Endothelial cell of umbilical vein (primary cell): ENCODE data around the gene OR1I1. TPM values are rescaled to one million over a fixed set of nuclear protein-coding genes. Genes with fewer than 3 reads are reported as not detected.

ENCODE experiments used
- BruUV-seq: library from RNA; stranded (reverse); fragments of 400-500 nt; replicated peaks from 2 replicates; lab custom pipeline; 2021; lab: Mats Ljungman, UMichigan
- CTCF ChIA-PET: fragments of 300-600, 350-600 bp; sonication (Branson Sonifier 250); formaldehyde crosslinking; loops from one replicate; lab custom pipeline; 2021; ENCODE audit warnings: antibody characterized with exemption, inconsistent platforms; lab: Charles Lee
- POLR2A ChIA-PET: fragments of 300-600, 350-600 bp; sonication (Branson Sonifier 250); formaldehyde crosslinking; loops from one replicate; lab custom pipeline; 2021; ENCODE audit warnings: antibody characterized with exemption, inconsistent platforms; lab: Charles Lee
- DNase-seq: peaks from one replicate; pipeline ENCODE4 v3.0.0-alpha.2; 2011; ENCODE audit warnings: low read depth, low spot score
- FAIRE-seq: peaks from 2 replicates; lab custom pipeline; 2011; peaks lifted over from hg19 to GRCh38; lab: Jason Lieb, UNC
- H2AFZ ChIP-seq: 2 replicates; pipeline ENCODE4 v1.6.0; 2012; ENCODE audit warnings: low read depth, low read length, control low read depth, inconsistent platforms
- H3K27ac ChIP-seq: 2 replicates; pipeline ENCODE4 v1.5.1; 2011; ENCODE audit warnings: low read depth, mild to moderate bottlenecking, control low read depth, low read length, moderate library complexity; ENCODE audit not compliant: insufficient read depth
- H3K27me3 ChIP-seq, 2 experiments: 2 replicates each; pipeline versions ENCODE4 v1.6.0 to v1.6.1; 2011; ENCODE audit warnings: low read length in 2 of 2, mixed read lengths in 1 of 2; ENCODE audit not compliant: control insufficient read depth in 2 of 2, insufficient read depth in 2 of 2
- H3K36me3 ChIP-seq, 2 experiments: 2 replicates in 1 of 2; 3 replicates in 1 of 2; pipeline ENCODE4 v1.5.1; 2011; ENCODE audit warnings: low read length in 2 of 2, mild to moderate bottlenecking in 1 of 2, moderate library complexity in 1 of 2; ENCODE audit not compliant: control insufficient read depth in 2 of 2, insufficient read depth in 2 of 2; ENCODE audit errors: extremely low read depth in 1 of 2
- H3K4me1 ChIP-seq: 3 replicates; pipeline ENCODE4 v1.5.1; 2011; ENCODE audit warnings: mild to moderate bottlenecking, low read length; ENCODE audit not compliant: control insufficient read depth, insufficient read depth; ENCODE audit errors: extremely low read depth
- H3K4me2 ChIP-seq: 2 replicates; pipeline ENCODE4 v1.6.1; 2011; ENCODE audit warnings: low read length, control low read depth, mixed read lengths; ENCODE audit not compliant: insufficient read depth
- H3K4me3 ChIP-seq, 3 experiments: fragments of 200-600 bp in 1 of 3; sonication (generic), shearing (Covaris generic) in 1 of 3; replicated peaks in 1 of 3; 2 replicates each; pipeline ENCODE4 v1.5.1; 2011 to 2016; ENCODE audit warnings: control low read depth in 3 of 3, low read length in 3 of 3, mild to moderate bottlenecking in 2 of 3, inconsistent platforms in 1 of 3, low read depth in 1 of 3, moderate library complexity in 1 of 3; ENCODE audit not compliant: insufficient read depth in 1 of 3
- H3K79me2 ChIP-seq: 2 replicates; pipeline ENCODE4 v1.6.0; 2012; ENCODE audit warnings: low read length, inconsistent platforms; ENCODE audit not compliant: control insufficient read depth, insufficient read depth
- H3K9ac ChIP-seq: replicated peaks from 2 replicates; pipeline ENCODE3; 2011; ENCODE audit warnings: low read length, control low read depth; ENCODE audit not compliant: insufficient read depth; ENCODE audit errors: extremely low read depth
- H3K9me1 ChIP-seq: replicated peaks from 3 replicates; pipeline ENCODE4 v1.6.0; 2011; ENCODE audit warnings: mild to moderate bottlenecking, low read length; ENCODE audit not compliant: control insufficient read depth, insufficient read depth; ENCODE audit errors: extremely low read depth
- H3K9me3 ChIP-seq: replicated peaks from 2 replicates; pipeline ENCODE4 v1.5.1; 2012; ENCODE audit warnings: low read length, inconsistent platforms; ENCODE audit not compliant: control insufficient read depth, insufficient read depth
- H4K20me1 ChIP-seq: replicated peaks from 2 replicates; pipeline ENCODE3; 2011; ENCODE audit warnings: mild to moderate bottlenecking, low read length; ENCODE audit not compliant: control insufficient read depth, insufficient read depth; ENCODE audit errors: extremely low read depth
- EZH2 ChIP-seq: IDR thresholded peaks from 2 replicates; pipeline ENCODE4 v1.6.1; 2012; ENCODE audit warnings: borderline replicate concordance, low read depth, mild to moderate bottlenecking, moderate library complexity, low read length, inconsistent platforms; ENCODE audit not compliant: severe bottlenecking
- FOS ChIP-seq: IDR thresholded peaks from 2 replicates; pipeline ENCODE4 v1.6.1; 2011; ENCODE audit warnings: mild to moderate bottlenecking, low read length, moderate library complexity, borderline replicate concordance; ENCODE audit not compliant: insufficient read depth
- GATA2 ChIP-seq: IDR thresholded peaks from 2 replicates; pipeline ENCODE4 v1.7.0; 2011; ENCODE audit warnings: low read depth, mild to moderate bottlenecking, moderate library complexity, mixed read lengths, low read length; ENCODE audit not compliant: insufficient read length, insufficient read depth
- JUN ChIP-seq: IDR thresholded peaks from 2 replicates; pipeline ENCODE4 v1.6.1; 2011; ENCODE audit warnings: borderline replicate concordance, low read depth; ENCODE audit not compliant: insufficient read length, insufficient read depth
- MAX ChIP-seq: IDR thresholded peaks from 2 replicates; pipeline ENCODE4 v1.6.1; 2011; ENCODE audit not compliant: insufficient read depth, insufficient read length
- MYC ChIP-seq: IDR thresholded peaks from one replicate; pipeline ENCODE4 v1.6.1; 2011; ENCODE audit warnings: mild to moderate bottlenecking, low read depth, low read length
- POLR2A ChIP-seq: IDR thresholded peaks from 2 replicates; pipeline ENCODE4 v1.6.1; 2012; ENCODE audit warnings: low read depth, mild to moderate bottlenecking, control low read depth, low read length
- POLR2AphosphoS5 ChIP-seq: IDR thresholded peaks from 2 replicates; pipeline ENCODE4 v1.6.1; 2012; ENCODE audit warnings: low read depth, mild to moderate bottlenecking, control low read depth, low read length, moderate library complexity; ENCODE audit not compliant: insufficient read depth
- dilution Hi-C: fragments of 300-500 bp; cut with MboI; formaldehyde crosslinking; loops from one replicate; pipeline ENCODE4 v1.15.0; 2019; ENCODE audit warnings: low sequenced_read_pairs; ENCODE audit not compliant: extremely low pct_ligation_motif_present
- intact Hi-C: fragments of 100-400 bp; cut with micrococcal nuclease; formaldehyde crosslinking; loops from one replicate; pipeline ENCODE4 v1.10.0; 2022
- polyA plus RNA-seq, 4 experiments: library from polyadenylated mRNA; depleted of rRNA in 3 of 4; stranded (reverse) in 3 of 4; unstranded in 1 of 4; fragments of >200 nt; gene quantifications; 2 replicates each; pipeline versions ENCODE4 v1.2.1 to v1.2.3, GENCODE V29; 2011 to 2012; ENCODE audit warnings: missing spikeins in 1 of 4
- total RNA-seq: library from RNA; stranded (reverse); gene quantifications from 2 replicates; pipeline ENCODE4 v1.2.3, GENCODE V29; 2021

The OR1I1 gene
- total and polyA plus RNA-seq, 2 donors (not counting 3 experiments of a cell fraction or from before 2014, with no cell fraction given) = not detected

GRCh38 chr19:15124572-15125231, 42.7 kb downstream of the OR1I1 start:
- H3K36me3 ChIP-seq = peaks cover 6 to 16% of the 10 kb centered on the region in 2 experiments
- no TSS peak for BruUV-seq
- dilution Hi-C loops = no loop called here

More at GRCh38 chr19:15124572-15125231, 42.7 kb downstream of the OR1I1 start:
- H4K20me1 ChIP-seq = no peaks in the 10 kb centered on the region
- FAIRE-seq = peak; percentile 8
- intact Hi-C loops = loop anchor here (1.0 kb wide), 2 partner anchors 17 to 26 kb away; partner anchors contain the start of gene SYDE1
- peak overlapping the region; percentile 72 for H3K9ac ChIP-seq
- peak overlapping the region; percentile 44 for H3K4me2 ChIP-seq
- H3K27me3 ChIP-seq = no peaks in the 10 kb centered on the region
- no peak for DNase-seq
- peak overlapping the region; percentile 52 for H3K27ac ChIP-seq
- peaks cover 10% of the 10 kb centered on the region for H3K79me2 ChIP-seq
- H3K9me3 ChIP-seq = no peaks in the 10 kb centered on the region
- ChIA-PET POLR2A (interaction anchor here (0.6 to 1.3 kb wide), 2 partner anchors 13 to 1201 kb away, joined by 4 to 5 read pairs; no protein-coding TSS in a partner anchor), CTCF (interaction anchor here (0.9 to 3.9 kb wide), 9 partner anchors 13 to 51 kb away, joined by 3 to 30 read pairs (median 6); no protein-coding TSS in a partner anchor)
- peak overlapping the region; percentile 49 to 80 (median 55) for H3K4me3 ChIP-seq
- peak overlapping the region; percentile 85 for H2AFZ ChIP-seq
- peaks cover 3% of the 10 kb centered on the region for H3K4me1 ChIP-seq
- no peak for TF ChIP-seq MYC
- TF ChIP-seq FOS = no peak
- TF ChIP-seq POLR2AphosphoS5 = no peak
- no peak for TF ChIP-seq JUN
- no peak for TF ChIP-seq EZH2
- no peak for TF ChIP-seq POLR2A
- no peak for TF ChIP-seq GATA2
- no peak for TF ChIP-seq MAX
- H3K9me1 ChIP-seq = no peaks in the 10 kb centered on the region
